Measurements from ENCODE around the gene TPCN2. TPM values are rescaled to one million over a fixed set of nuclear protein-coding genes. Genes with fewer than 3 reads are reported as not detected.

Gene TPCN2
- total RNA-seq, 1 experiment from 2014 or later, result 63.6 TPM

DNA sequence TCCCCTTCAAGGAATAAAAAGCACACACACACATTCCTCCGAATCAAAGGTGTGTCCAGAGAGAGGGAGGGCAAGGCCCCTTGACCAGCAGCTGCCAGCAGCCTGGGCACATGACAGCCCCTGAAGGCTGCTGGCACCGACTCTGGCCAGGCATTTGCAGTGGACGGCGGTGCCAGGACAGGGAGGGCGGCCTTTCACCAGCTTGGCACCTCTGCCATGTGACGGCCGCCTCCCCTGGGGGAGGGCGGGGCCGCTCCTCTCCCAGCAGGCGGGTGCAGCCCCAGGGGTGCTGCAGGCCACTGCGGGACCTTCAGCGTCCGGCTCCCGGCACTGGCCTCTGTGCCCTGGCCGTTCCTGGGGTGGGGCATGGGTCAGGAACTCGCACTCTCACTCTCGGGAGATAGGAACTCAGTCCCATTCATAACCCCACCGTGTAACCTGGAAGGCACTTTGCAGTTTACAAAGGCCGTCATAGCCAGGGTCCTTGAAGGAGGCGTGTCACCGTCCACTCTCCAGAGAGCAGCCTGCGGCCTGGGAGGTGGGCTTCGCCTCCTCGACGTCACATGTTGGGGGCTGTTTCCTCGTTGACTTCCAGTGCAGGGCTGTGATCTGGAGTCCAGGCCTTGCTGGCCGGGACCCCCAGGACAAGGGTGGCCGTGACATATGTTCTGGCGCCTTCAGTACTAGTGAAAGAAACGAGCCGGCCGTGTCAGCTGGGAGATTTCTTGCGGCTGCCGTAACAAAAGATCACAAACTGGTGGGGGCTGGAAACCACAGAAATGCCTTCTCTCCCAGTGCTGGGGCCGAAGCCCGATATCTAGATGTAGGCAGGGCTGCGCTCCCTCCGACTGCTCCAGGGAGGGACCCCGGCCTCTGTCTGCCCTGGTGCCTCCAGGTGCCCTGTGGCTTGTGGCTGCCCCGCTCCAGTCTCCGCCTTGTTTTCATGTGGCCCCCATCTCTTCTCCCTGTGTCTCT is 67.1 kb downstream of the TPCN2 start:
- TSS peak; percentile 86 for BruUV-seq (replicated peaks)
- no peak for TF ChIP-seq CTCF (IDR thresholded peaks at IDR 0.05; ENCODE audit: insufficient read depth in 1 of 2, low read depth in 1 of 2, low read length in 1 of 2, severe bottlenecking in 1 of 2, unreplicated experiment in 1 of 2)
- peak in 1 of 2 experiments; percentile 33 for DNase-seq
- H3K9me3 Mint-ChIP-seq (ENCODE audit: unreplicated experiment), result peaks cover 11% of the 10 kb centered on the region
- no peaks in the 10 kb centered on the region; the same call in none of the 2 replicates for H3K36me3 ChIP-seq (ENCODE audit: control insufficient read depth, insufficient read depth, low read length)
- no peak overlapping the region for H3K4me3 ChIP-seq (ENCODE audit: low read depth, low read length)
- intact Hi-C loops (cut with micrococcal nuclease; ENCODE audit: unreplicated experiment), result no loop called here
- no peak overlapping the region for H3K4me3 Mint-ChIP-seq (ENCODE audit: unreplicated experiment)
- peak overlapping the region; percentile 66 for H3K27ac Mint-ChIP-seq (ENCODE audit: unreplicated experiment)
- POLR2A ChIA-PET, result interaction anchor here (0.6 to 0.9 kb wide), 3 partner anchors 7 to 266 kb away, joined by 3 to 5 read pairs (median 4); no protein-coding TSS in a partner anchor
- peaks cover 36% of the 10 kb centered on the region for H3K4me1 Mint-ChIP-seq (ENCODE audit: low read depth, unreplicated experiment)
- no peaks in the 10 kb centered on the region for H3K36me3 Mint-ChIP-seq (ENCODE audit: insufficient read depth, unreplicated experiment)
- H3K27me3 Mint-ChIP-seq (ENCODE audit: insufficient read depth, unreplicated experiment), result no peaks in the 10 kb centered on the region
- H3K27me3 ChIP-seq (replicated peaks; ENCODE audit: control insufficient read depth, insufficient read depth, low read length), result no peaks in the 10 kb centered on the region
- CTCF ChIA-PET, result interaction anchor here (0.6 to 4.7 kb wide), 8 partner anchors 9 to 327 kb away, joined by 3 to 30 read pairs (median 6); no protein-coding TSS in a partner anchor
- peaks cover 4% of the 10 kb centered on the region; the same call in 1 of the 2 replicates for H3K9me3 ChIP-seq
- H3K4me1 ChIP-seq, result peaks cover 47% of the 10 kb centered on the region

DNA sequence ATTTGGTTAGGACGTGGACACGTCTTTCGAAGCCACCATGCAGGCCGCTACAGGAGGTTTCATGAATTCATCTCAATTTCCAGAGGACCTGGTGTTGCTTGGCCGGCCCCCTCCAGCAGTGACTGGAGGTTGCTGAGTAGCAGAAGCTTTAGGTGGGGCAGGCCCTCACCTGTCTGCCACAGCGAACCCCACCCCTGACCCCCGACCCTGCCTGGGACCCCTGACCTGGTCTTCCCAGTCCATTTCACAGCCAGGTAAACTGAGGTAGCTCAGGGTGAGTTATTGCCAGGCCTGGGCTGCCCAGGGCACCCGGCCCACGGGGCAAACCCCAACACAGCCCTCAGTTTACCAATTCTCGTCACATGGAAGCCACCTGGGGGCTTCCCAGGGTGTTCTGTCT is 67.9 kb downstream of the TPCN2 start:
- no peaks in the 10 kb centered on the region for H3K27me3 ChIP-seq (replicated peaks; ENCODE audit: control insufficient read depth, insufficient read depth, low read length)
- peaks cover 4% of the 10 kb centered on the region; the same call in 1 of the 2 replicates for H3K9me3 ChIP-seq
- peaks cover 44% of the 10 kb centered on the region for H3K4me1 Mint-ChIP-seq (ENCODE audit: low read depth, unreplicated experiment)
- H3K4me3 ChIP-seq (ENCODE audit: low read depth, low read length), result no peak overlapping the region
- H3K36me3 ChIP-seq (ENCODE audit: control insufficient read depth, insufficient read depth, low read length), result no peaks in the 10 kb centered on the region; the same call in none of the 2 replicates
- intact Hi-C loops (cut with micrococcal nuclease; ENCODE audit: unreplicated experiment), result no loop called here
- ChIA-PET POLR2A (no interaction called here), CTCF (no interaction called here)
- H3K4me3 Mint-ChIP-seq (ENCODE audit: unreplicated experiment), result no peak overlapping the region
- no peaks in the 10 kb centered on the region for H3K27me3 Mint-ChIP-seq (ENCODE audit: insufficient read depth, unreplicated experiment)
- peaks cover 8% of the 10 kb centered on the region for H3K9me3 Mint-ChIP-seq (ENCODE audit: unreplicated experiment)
- no TSS peak for BruUV-seq (replicated peaks)
- peaks cover 50% of the 10 kb centered on the region for H3K4me1 ChIP-seq
- DNase-seq, result peak in 1 of 2 experiments; percentile 38
- H3K27ac Mint-ChIP-seq (ENCODE audit: unreplicated experiment), result peak overlapping the region; percentile 66
- no peak for TF ChIP-seq CTCF (IDR thresholded peaks at IDR 0.05; ENCODE audit: insufficient read depth in 1 of 2, low read depth in 1 of 2, low read length in 1 of 2, severe bottlenecking in 1 of 2, unreplicated experiment in 1 of 2)
- no peaks in the 10 kb centered on the region for H3K36me3 Mint-ChIP-seq (ENCODE audit: insufficient read depth, unreplicated experiment)

DNA sequence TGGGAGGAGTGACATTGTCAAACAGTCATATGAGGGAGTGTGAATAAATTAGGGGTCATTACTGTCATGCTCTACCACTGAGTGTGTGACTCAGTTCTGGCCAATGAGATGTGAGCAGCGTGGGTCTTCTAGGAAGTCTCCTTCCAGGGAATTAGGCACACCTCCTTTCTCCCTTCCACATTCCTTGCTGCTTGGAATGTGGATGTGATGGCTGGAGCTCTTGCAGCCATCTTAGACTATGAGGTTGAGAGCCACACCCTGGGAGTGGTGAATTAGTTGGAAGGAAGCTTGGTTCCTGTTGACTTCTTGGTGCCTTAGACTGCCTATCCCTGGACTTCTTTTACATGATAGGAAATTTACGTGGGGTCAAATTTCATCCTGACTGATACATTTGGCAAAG is 70.5 kb downstream of the TPCN2 start:
- H3K9me3 Mint-ChIP-seq (ENCODE audit: unreplicated experiment), result peaks cover 10% of the 10 kb centered on the region
- no peaks in the 10 kb centered on the region for H3K27me3 Mint-ChIP-seq (ENCODE audit: insufficient read depth, unreplicated experiment)
- no peak for DNase-seq
- Histone ChIP-seq H3K9me3 (peaks cover 4% of the 10 kb centered on the region; the same call in 1 of the 2 replicates), H3K4me3 (ENCODE audit: low read depth, low read length) (no peak overlapping the region), H3K27me3 (replicated peaks; ENCODE audit: control insufficient read depth, insufficient read depth, low read length) (no peaks in the 10 kb centered on the region), H3K4me1 (peaks cover 52% of the 10 kb centered on the region), H3K36me3 (ENCODE audit: control insufficient read depth, insufficient read depth, low read length) (no peaks in the 10 kb centered on the region; the same call in none of the 2 replicates)
- ChIA-PET CTCF (interaction anchor here (0.8 kb wide), 1 partner anchor 13 kb away, joined by 4 read pairs; no protein-coding TSS in a partner anchor), POLR2A (no interaction called here)
- no peak overlapping the region for H3K4me3 Mint-ChIP-seq (ENCODE audit: unreplicated experiment)
- H3K27ac Mint-ChIP-seq (ENCODE audit: unreplicated experiment), result no peak overlapping the region
- no TSS peak for BruUV-seq (replicated peaks)
- H3K36me3 Mint-ChIP-seq (ENCODE audit: insufficient read depth, unreplicated experiment), result peaks cover 10% of the 10 kb centered on the region
- intact Hi-C loops (cut with micrococcal nuclease; ENCODE audit: unreplicated experiment), result no loop called here
- peaks cover 56% of the 10 kb centered on the region for H3K4me1 Mint-ChIP-seq (ENCODE audit: low read depth, unreplicated experiment)
- TF ChIP-seq CTCF (IDR thresholded peaks at IDR 0.05; ENCODE audit: insufficient read depth in 1 of 2, low read depth in 1 of 2, low read length in 1 of 2, severe bottlenecking in 1 of 2, unreplicated experiment in 1 of 2), result no peak

Measured in Caco-2 (cell line).